Measurements from ENCODE around the gene CT55.
"Not testable (repeated sequence)": the region's sequence is repeated elsewhere in the genome, so short reads cannot be mapped to it uniquely, and the experiment has no call there.

CT55 gene, protein sequence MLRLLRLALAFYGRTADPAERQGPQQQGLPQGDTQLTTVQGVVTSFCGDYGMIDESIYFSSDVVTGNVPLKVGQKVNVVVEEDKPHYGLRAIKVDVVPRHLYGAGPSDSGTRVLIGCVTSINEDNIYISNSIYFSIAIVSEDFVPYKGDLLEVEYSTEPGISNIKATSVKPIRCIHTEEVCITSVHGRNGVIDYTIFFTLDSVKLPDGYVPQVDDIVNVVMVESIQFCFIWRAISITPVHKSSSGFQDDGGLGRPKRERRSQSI

DNA sequence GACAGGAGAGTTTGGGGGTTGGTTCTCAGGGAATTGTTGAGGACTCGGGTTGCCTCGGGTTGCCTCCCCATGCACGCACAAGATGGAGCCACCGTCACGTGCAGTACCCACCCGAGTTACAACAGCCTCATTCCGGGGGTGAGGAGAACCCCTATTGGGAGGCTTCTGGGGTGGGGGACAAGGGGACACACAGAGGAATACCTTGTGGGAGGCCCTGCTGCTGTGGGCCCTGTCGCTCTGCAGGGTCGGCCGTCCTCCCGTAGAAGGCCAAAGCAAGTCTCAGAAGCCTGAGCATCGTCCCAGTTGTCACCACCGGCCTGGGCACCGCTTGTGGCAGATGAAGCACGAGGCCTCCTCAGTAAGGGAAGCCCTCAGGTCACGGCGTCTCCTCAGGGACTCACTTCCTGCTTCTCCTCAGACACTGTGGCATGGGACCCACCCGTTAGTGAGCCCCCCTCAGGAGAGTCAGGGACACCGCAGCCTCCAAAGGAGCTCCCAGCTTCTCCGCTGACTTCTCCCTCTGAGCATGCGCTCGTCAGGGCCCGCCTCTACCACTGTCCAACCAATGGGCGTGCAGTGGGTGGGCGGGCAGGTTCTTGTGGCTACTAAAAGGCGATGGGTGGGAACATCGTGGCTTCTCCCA, at the start of gene CT55:
Gene CT55 (minus strand): TSS at position 522 of the 643 bp plus-strand sequence. CDS start 227 bp downstream, at position 295.
- DNase-seq = peak; percentile 16 to 73

DNA sequence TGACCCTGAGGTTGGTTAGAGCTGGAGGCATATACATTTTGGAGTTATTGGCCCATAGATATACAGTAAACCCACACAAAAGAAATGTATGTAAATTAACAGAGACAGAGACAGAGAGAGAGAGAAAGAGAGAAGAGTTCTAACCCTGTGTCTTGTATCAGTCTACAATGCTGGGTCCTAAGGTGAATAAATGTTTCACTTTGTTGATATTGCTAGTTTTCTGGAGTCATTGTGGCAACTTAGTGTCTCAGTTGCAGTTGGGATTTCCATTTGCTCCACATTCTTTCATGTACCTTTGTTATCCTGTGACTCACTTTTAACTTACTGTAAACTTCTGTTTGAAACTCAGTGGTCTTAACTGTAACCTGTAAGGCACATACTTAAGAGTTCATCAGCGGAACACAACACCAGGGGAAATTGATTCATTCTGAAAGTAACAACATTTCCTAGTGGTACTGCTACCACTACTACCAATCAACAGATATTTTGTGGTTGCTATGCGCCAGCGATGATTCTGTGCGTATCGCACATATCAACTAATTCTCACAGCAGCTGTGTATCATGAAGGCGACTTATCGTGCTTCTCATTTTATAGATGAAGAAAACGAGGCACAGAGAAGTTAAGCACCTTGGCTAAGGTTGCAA, 42.1 kb upstream of the CT55 start:
- DNase-seq = no peak

DNA sequence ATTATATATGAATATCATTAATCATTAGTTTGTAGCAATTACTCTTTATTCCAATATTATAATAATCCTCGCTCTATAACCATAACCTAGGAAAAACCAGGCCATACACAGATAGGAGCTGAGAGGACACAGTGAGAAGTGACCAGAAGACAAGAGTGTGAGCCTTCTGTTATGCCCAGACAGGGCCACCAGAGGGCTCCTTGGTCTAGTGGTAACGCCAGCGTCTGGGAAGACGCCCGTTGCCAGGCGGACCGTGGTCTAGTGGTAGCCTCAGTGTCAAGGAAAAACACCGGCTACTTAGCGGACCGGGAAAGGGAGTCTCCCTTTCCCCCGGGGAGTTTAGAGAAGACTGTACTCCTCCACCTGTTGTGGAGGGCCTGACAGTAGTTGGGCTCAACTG, 35.2 kb upstream of the CT55 start:
- DNase-seq = not testable (repeated sequence)

DNA sequence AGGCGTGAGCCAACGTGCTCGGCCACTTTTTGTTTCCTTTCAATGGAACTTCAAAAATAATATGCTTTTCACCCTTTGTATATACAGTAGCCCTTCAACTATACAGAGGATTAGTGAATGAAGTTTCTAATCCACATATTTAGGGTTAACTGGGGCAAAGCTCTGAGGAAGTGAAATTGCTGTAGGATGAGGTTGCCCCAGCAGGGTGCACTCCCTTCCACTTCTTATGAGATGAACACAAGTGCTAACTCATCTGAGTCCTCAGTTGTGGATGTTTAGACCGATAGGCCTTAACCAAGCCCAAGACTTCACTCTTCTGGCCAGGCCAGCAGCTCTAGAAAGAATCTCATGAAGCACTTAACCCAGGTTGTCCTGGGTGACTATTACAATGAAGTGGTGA, 29.1 kb upstream of the CT55 start:
- no peak for DNase-seq

DNA sequence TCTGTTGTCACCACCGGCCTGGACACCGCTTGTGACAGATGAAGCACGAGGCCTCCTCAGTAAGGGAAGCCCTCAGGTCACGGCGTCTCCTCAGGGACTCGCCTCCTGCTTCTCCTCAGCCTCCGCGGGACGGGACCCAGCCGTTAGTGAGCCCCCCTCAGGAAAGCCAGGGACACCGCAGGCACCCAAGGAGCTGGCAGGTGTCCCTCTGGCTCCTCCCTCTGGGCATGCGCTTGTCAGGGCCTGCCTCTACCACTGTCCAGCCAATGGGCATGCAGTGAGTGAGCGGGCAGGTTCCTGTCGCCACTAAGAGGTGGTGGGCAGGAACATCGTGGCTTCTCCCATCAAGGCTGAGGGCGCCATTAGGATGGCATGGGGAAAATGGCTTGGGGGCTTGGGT, 23.5 kb upstream of the CT55 start:
- DNase-seq = no peak

DNA sequence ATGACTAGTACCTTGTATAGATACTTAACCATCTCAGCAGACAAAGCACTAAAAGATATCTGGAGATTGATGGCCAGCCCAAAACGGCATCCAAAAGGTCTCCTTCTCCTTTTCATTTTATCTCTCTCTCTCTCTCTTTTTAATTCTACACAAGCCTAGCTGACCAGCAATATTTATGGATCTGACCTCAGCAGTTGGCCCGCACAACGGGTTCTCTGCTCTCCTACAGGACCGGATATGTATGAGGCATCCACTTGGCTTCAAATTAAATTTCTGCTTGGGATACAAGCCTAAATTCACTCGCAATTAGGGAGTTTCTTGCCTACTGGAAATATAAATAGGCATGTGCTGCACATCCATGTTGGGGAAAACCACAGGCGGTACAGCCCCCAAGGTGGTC, 22.5 kb upstream of the CT55 start:
- no peak for DNase-seq

DNA sequence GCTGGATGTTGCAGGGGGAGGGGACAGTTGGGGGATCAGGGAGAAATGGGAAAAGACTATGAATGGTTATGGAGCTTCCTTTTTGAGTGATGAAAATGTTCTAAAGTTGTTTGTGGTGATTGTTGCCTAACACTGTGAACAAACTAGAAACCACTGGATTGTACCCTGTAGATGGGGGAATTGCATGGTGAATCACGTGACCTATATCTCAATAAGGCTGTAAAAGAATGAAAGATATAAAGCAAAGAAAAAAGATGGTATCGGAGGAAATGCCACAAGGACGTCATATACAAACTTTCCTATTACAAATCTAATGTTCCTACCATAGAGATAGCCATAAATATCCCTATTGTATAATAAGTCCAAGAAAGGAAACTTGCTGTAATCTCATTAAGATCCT, 20.6 kb upstream of the CT55 start:
- no peak for DNase-seq

DNA sequence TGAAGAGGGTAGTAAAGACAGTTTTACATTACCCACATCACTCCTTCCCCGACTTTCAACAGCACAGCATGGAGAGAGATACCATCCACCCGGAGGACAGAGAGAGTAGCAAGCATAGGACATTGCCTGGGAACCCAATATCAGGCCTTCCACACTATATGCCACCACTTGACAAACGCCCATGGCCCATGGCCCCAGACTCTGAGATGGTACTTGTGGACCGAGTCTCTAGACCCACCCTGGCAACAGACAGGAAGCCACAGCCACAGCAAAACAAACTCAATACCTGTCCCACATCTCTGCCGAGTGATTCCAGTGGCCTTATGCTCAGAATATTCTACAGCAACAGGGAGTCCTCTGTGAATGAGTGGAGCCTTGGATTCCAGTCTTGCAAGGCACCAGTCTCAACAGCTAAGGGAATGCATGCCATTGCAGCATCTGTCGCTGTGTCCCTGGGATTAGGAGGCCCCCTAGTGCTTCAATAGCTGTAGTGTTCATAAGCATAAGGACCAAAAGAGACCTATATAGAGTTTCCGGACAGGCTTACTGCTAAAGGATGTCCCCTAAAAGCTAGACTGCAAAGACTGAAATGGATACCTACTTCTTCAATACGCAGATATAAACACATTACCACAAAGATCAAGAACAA, 14.7 kb upstream of the CT55 start:
- peak; percentile 3 to 48 for DNase-seq

DNA sequence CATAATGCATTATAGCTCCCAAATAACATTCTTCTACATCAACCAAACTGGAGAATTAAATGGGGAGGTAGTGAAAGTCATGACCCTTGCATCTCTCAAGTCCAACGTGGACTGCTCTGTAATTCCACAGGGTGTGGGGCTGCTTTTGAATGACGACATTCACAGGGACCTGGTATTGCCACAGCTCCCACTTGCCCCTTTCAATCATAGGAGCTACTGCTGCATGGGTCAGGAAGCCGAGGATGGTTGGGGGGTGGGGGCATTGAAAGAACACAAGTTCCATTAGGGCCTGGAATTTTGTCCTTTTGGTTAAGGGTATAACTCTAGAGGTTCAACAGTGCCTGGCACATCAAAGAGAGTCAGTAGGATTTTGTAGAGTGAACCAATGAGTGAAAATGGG, 7.4 kb upstream of the CT55 start:
- DNase-seq = no peak

DNA sequence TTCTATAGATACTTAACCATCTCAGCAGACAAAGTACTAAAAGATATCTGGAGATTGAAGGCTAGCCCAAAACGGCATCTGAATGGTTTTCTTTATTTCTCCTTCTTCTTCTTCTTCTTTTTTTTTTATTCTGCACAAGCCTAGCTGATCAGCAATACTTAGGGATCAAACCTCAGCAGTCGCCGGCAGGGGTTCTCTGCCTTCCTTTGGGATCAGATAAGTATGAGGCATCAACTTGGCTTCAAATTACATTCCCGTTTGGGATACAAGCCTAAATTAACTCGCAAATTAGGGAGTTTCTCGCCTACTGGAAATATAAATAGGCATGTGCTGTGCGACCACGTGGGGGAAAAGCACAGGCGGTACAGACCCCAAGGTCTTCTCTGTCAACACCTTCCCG, 730 bp downstream of the CT55 start:
- no peak for DNase-seq

DNA sequence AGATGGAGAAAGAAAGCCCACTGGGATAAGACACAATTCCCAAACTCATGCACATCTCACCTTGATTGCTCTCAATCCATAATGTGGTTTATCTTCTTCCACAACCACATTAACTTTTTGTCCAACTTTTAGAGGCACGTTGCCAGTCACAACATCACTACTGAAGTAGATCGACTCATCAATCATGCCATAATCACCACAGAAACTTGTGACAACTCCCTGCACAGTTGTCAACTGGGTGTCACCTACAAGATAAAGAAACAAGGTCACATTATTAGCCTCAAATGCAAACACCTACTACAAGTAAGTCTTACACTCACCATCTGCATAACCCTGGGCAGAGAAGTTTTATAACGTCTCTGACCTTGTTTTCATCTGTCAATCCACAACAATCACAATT, 1.7 kb downstream of the CT55 start:
- not testable (repeated sequence) for DNase-seq

DNA sequence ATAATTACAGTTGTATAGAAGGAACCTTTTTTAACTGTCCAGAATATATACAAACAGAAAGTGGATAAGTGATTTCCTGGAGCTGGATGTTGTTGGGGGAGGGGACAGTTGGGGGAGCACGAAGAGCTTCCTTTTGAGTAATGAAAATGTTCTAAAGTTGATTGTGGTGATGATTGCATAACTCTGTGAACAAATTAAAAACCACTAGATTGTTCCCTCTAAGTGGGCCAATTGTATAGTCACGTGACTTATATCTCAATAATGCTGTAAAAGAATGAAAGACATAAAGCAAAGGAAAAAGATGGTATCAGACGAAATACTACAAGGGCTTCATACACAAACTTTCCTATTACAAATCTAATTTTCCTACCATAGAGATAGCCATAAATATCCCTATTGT, 2.7 kb downstream of the CT55 start:
- no peak for DNase-seq

DNA sequence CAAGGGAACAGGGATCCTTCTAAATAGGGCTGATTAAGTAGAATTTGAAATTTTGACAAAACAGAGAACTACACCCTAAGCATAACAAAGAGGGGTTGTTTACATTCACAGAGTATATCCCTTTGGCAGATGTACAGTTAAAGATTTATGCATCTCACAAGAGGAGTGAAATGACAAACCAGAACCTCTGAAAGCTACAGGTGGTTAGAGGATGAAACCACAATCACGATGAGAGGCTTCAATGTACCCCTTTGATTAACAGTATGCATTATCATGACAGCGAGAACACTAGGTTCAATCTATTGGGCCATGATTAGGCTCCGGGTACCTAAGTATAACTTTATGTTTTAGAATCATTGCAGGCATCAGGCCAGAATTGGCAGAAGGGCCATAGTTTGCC, 16.5 kb downstream of the CT55 start:
- not testable (repeated sequence) for DNase-seq

DNA sequence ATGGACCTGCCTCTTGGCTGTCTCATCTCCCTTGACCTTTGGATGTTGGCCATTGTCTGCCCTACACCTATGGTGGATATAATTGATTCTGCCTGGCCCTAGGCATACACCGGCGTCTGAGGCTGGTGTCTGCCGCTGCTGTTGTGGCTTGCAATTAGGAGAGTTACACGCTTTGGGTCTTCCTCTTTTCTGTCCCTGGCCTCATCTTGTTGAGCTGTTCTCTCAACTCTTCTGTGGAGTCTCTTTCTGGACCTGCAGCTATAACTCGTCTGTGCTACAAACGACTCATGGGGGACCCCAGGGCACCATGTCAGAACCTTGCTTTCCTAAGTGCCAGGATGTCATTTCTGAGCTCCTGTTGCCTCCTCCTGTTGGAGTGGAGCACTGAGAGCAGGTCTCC, 45.1 kb downstream of the CT55 start:
- not testable (repeated sequence) for DNase-seq

DNA sequence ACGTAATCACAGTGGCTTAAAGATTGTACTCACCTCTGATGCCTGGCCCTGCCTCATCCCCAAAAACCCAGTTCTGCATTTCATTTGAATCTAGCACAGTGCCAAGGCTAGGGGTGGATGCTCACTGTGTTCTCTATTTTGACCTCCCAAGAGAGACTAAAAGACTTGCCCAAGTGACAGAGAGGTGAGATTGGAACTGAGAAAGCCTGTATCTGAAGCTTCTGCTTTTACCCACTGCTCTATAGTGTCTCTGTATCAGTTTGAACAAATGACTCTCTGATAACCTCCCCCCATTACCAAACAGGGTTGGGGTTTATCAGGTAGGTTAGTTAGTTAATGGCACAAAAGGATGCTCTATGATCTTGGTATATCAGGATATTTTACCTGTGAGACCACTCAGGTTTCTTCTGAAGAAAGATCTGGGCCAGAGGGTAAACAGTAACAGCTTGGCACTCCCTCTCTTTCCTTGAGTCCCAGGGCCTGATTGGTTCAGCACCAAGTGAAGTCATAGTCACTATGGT, 51.1 kb downstream of the CT55 start, which contains the start of gene ETDB:
Gene ETDB (minus strand): TSS at position 471 of the 521 bp plus-strand sequence. CDS start 1,265 bp downstream, outside the sequence.
- not testable (repeated sequence) for DNase-seq

DNA sequence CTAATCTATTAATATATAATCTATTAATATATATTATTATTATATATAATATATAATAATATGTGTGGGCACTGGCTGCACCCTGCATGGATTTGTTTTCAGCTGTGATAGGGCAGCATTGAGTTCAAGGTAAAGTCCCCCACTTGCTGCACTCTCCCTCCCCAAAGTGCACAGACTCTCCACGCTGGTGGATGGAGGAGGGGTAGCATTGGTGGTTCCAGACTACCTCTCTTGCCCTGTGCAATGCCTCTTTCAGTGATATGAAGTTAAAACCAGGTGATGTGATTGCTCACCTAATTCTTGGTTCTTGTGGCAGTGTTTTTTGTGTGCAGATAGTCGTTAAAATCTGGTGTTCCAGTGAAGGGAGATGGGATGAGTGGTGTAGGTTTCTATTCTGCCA, 55.1 kb downstream of the CT55 start:
- DNase-seq = not testable (repeated sequence)

DNA sequence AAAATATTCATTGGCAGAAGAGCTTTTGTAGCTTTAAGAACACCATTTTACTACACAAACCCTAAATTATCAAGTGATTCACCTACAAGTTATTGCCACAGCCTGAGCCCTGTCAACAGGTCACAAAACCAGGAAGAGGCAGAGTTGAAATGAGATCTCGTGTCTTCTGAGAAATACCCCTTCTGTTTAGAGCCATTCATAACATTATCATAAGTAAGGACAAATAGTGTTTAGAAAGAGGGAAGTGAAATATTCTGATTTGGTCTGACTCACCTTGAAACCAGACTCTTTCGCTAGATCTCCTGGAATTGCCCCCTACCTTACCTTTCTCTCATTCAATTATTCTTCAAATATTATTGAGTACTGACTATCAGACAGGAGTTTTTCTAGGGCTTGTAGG, 56.8 kb downstream of the CT55 start:
- no peak for DNase-seq

DNA sequence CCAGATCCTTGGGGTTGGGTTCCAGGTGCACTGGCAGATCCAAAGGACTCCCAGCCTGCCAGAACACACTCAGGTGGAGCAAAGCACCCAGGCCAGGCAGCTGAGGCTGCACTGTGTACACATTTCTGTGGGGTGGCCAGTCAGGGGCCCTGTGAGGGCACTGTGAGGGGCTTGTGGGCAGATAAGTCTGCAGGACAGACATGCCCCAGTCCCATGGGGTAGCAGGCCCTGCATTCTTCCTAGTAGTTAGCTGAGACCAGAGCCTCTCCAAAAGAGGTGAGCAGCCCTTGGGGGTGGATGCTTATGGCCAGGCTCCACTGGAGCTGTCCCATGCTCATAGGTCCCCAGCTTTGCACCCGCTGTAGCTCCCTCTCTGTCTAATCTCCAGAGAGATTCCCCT, 58.5 kb downstream of the CT55 start:
- no peak for DNase-seq

DNA sequence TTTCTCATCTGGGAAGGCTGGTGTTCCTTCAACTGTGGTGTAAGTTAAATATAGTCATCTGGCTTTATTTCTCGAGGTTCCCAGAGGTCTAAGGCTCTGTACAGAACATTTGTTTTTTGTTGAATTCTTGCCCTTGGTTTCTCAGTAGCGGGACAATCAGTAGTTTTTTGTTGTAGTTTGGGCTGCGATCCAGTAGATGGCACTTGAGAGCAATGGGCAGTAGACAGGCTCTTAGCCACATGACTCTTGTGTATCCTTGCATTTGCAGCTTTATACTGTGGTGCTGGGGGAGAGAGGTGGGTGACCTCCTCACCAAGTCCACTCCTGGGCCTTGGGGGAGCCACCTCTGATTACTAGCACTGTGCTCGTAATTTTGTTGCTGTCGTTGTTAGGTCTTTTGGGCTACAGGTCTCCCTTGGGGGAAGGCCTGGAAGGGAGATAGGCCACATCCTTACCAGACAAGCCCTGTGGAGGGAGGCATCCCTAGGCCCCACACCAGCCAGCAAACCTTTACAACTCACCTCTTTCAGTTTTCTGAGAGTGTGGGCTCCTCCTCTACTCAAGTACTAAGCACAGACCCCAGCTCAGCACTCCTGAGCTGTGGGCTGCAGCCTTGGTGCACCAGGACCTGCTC, 59.0 kb downstream of the CT55 start:
- DNase-seq = peak in 1 of 2 experiments; percentile 51

DNA sequence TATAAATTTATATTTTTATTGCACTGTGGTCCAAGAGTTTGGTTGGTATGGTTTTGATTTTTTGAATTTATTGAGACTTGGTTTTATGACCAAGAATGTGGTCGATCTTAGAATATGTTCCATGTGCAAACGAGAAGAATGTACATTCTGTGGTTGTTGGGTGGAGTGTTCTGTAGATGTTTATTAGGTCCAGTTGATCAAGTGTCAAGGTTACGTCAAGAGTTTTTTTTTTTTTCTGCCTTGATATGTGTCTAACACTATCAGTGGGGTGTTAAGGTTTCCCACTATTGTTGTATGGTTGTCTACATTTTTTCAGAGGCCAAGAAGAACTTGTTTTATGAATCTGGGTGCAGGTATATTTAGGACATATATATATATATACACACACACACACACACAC, 61.6 kb downstream of the CT55 start:
- no peak for DNase-seq

Data from NCI-H446 (cell line).